Naive thymus-derived CD4-positive, alpha-beta T cell (primary cell): ENCODE measurements around the gene FSIP1. TPM values are rescaled to one million over a fixed set of nuclear protein-coding genes. Genes with fewer than 3 reads are reported as not detected.

Experiments used
- ATAC-seq: fragments of 150-1000 bp; cut with Tn5 transposase; 2 replicates; pipeline ENCODE4 v1.10.0; 2021; ENCODE audit warnings: mild to moderate bottlenecking, moderate library complexity
- CTCF ChIA-PET: fragments of 350-600 bp; sonication (Branson Sonifier 250); formaldehyde crosslinking; loops from one replicate; lab custom pipeline; 2021; ENCODE audit warnings: antibody characterized with exemption; lab: Charles Lee
- POLR2A ChIA-PET: fragments of 350-600 bp; sonication (Branson Sonifier 250); formaldehyde crosslinking; loops from one replicate; lab custom pipeline; 2021; ENCODE audit warnings: antibody characterized with exemption, inconsistent platforms; lab: Charles Lee
- DNase-seq, 9 donors: peaks; one replicate each; pipeline versions ENCODE4 v3.0.0 to v3.0.0-alpha.2; 2020 to 2022; ENCODE audit warnings: mixed read lengths in 1 of 9
- H3K27ac ChIP-seq: one replicate; pipeline ENCODE4 v1.7.0; 2013; ENCODE audit warnings: mild to moderate bottlenecking, low read depth, low read length, moderate library complexity
- H3K27me3 ChIP-seq, 2 donors: one replicate each; pipeline ENCODE4 v1.7.0; 2013; ENCODE audit warnings: low read length in 2 of 2, mild to moderate bottlenecking in 2 of 2, moderate library complexity in 2 of 2; ENCODE audit not compliant: control insufficient read depth in 2 of 2, insufficient read depth in 2 of 2
- H3K36me3 ChIP-seq, 3 experiments: 1 replicate in 2 of 3; 2 replicates in 1 of 3; pipeline ENCODE4 v1.7.0; 2013; ENCODE audit warnings: low read length in 3 of 3, mild to moderate bottlenecking in 3 of 3, moderate library complexity in 1 of 3; ENCODE audit not compliant: insufficient read depth in 3 of 3, control insufficient read depth in 2 of 3
- H3K4me1 ChIP-seq, 2 donors: one replicate each; pipeline ENCODE4 v1.7.0; 2013; ENCODE audit warnings: low read length in 2 of 2, mild to moderate bottlenecking in 2 of 2, moderate library complexity in 1 of 2; ENCODE audit not compliant: control insufficient read depth in 2 of 2, insufficient read depth in 2 of 2
- H3K4me3 ChIP-seq: 2 replicates; pipeline ENCODE4 v1.7.0; 2013; ENCODE audit warnings: mild to moderate bottlenecking, low read length
- H3K9me3 ChIP-seq, 3 experiments: 1 replicate in 2 of 3; 2 replicates in 1 of 3; pipeline ENCODE4 v1.7.0; 2013; ENCODE audit warnings: low read length in 3 of 3; ENCODE audit not compliant: control insufficient read depth in 2 of 3
- H3K27ac Mint-ChIP-seq, 9 donors: one replicate each; pipeline ENCODE4 v1.8.0; 2020 to 2022; ENCODE audit warnings: mixed read lengths in 9 of 9, mild to moderate bottlenecking in 8 of 9, moderate library complexity in 5 of 9, inconsistent platforms in 2 of 9
- H3K27me3 Mint-ChIP-seq, 5 donors: one replicate each; pipeline ENCODE4 v1.8.0; 2021 to 2022; ENCODE audit warnings: mixed read lengths in 5 of 5, mild to moderate bottlenecking in 1 of 5
- H3K36me3 Mint-ChIP-seq, 5 donors: one replicate each; pipeline ENCODE4 v1.8.0; 2020 to 2022; ENCODE audit warnings: mixed read lengths in 5 of 5, mild to moderate bottlenecking in 3 of 5, inconsistent platforms in 1 of 5
- H3K4me1 Mint-ChIP-seq, 7 donors: one replicate each; pipeline ENCODE4 v1.8.0; 2020 to 2022; ENCODE audit warnings: mixed read lengths in 7 of 7, mild to moderate bottlenecking in 3 of 7, inconsistent platforms in 1 of 7
- H3K4me3 Mint-ChIP-seq, 10 donors: one replicate each; pipeline ENCODE4 v1.8.0; 2020 to 2022; ENCODE audit warnings: mild to moderate bottlenecking in 10 of 10, mixed read lengths in 10 of 10, moderate library complexity in 6 of 10, inconsistent platforms in 2 of 10
- H3K9me3 Mint-ChIP-seq, 11 donors: one replicate each; pipeline ENCODE4 v1.8.0; 2020 to 2022; ENCODE audit warnings: mixed read lengths in 11 of 11, mild to moderate bottlenecking in 4 of 11, inconsistent platforms in 1 of 11, moderate library complexity in 1 of 11
- intact Hi-C, 2 donors: fragments of 100-400 bp; cut with micrococcal nuclease; formaldehyde crosslinking; loops; one replicate each; pipeline ENCODE4 v1.15.1; 2023
- polyA plus RNA-seq, 2 donors: library from polyadenylated mRNA; unstranded; fragments of 300-500 nt; fragmentation: Illumina TruSeq; gene quantifications; one replicate each; pipeline ENCODE4 v1.2.3, GENCODE V29; 2021
- total RNA-seq, 6 experiments: library from RNA in 5 of 6; stranded (reverse) in 5 of 6; gene quantifications; 1 replicate in 5 of 6; 2 replicates in 1 of 6; pipeline ENCODE4 v1.2.3 and lab custom pipeline; 2021 to 2026

The FSIP1 gene
- total and polyA plus RNA-seq, 7 experiments from 2014 or later, result 0.14 to 0.51 (median 0.26) TPM; not detected in 1

DNA sequence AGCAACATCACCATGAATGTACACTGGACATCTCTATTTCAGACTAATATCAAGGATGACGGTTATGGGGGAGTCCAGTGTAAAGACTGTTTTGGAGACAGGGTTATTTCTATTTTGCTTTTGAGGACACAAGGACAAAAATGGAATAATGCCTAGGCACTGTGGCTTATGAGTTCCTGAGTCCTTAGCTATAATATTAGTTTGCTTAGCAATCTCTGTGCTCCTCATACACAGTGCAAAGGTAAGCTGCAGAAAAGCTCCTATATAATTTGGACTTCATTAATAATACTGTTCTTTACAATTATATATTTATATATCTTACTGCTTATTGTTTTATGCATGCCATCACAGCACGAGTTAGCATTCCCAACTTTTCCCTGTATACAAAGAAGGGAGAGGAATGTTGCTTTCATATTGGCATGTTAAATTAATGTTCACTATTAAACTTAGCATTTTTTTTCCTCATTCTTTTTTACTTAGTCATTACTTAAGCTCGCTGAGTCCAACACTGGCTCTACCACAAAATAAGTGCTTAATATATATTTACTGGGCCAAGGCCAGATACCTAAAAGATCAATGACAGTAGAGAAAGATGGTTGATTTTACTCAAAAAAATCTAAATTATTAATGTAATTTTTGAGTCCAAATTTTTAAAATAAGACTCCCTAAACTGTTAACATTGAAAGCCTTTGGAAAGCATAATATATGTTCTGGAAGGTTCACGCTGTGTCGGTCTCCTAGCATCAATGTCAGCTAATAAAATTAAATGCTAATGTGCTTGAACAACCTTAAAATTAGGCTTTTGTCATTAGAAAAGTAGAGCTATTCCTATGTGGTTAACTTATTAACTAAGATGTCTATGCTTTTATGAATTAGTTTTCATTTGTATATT lies 187.9 kb downstream of the FSIP1 start:
- ATAC-seq (no peak), DNase-seq (no peak)
- no peaks in the 10 kb centered on the region for H3K4me1 ChIP-seq
- Mint-ChIP-seq H3K4me3 (no peak overlapping the region), H3K36me3 (peaks cover 0 to 2% (median 0%) of the 10 kb centered on the region in 5 donors), H3K9me3 (no peaks in the 10 kb centered on the region), H3K27me3 (peaks cover 0 to 30% (median 0%) of the 10 kb centered on the region in 5 donors), H3K27ac (no peak overlapping the region), H3K4me1 (peaks cover 0 to 7% (median 0%) of the 10 kb centered on the region in 7 donors)
- no peaks in the 10 kb centered on the region for H3K27me3 ChIP-seq
- POLR2A ChIA-PET, result interaction anchor here (0.6 kb wide), 1 partner anchor 249 kb away, joined by 3 read pairs; no protein-coding TSS in a partner anchor
- H3K27ac ChIP-seq, result no peak overlapping the region
- CTCF ChIA-PET, result no interaction called here
- H3K4me3 ChIP-seq, result no peak overlapping the region
- H3K9me3 ChIP-seq, result no peaks in the 10 kb centered on the region
- intact Hi-C loops, result loop anchor here in 1 of 2 donors (1.0 kb wide), 1 partner anchor 163 kb away; no protein-coding TSS in a partner anchor
- no peaks in the 10 kb centered on the region for H3K36me3 ChIP-seq

DNA sequence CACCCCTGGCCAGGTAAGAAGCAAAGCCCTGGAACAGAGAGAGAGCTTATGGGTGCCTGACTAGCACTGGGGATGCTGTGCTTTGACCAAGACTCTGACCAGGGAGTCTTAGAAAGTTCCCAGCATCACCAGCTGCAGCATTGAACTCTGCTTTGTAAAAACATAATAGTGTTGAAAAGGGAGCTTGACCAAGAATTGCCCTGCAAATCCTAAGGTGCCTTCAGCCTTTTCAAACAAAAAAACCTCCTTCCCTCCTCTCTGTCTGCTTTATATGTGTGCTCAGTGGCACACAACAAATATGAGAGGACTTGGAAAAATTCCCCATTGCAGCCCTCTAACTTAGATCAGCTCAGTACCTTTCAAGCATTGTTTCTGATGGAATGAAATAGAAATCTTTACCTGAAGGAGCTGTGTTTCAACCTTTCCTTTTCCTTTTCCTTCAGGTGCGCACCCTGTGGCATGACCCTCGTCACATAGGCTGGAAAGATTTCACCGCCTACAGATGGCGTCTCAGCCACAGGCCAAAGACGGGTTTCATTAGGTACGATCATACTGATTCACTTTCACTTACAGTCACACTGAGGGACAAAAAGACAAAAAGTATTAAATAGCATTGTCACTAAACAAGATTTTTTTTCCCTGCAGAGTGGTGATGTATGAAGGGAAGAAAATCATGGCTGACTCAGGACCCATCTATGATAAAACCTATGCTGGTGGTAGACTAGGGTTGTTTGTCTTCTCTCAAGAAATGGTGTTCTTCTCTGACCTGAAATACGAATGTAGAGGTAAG lies 188.8 kb downstream of the FSIP1 start:
- ATAC-seq, result no peak
- no peak overlapping the region for H3K27ac Mint-ChIP-seq
- no peaks in the 10 kb centered on the region for H3K4me1 ChIP-seq
- no peak overlapping the region for H3K27ac ChIP-seq
- no peaks in the 10 kb centered on the region for H3K9me3 Mint-ChIP-seq
- no peaks in the 10 kb centered on the region for H3K9me3 ChIP-seq
- H3K4me3 ChIP-seq, result no peak overlapping the region
- ChIA-PET POLR2A (no interaction called here), CTCF (no interaction called here)
- intact Hi-C loops, result loop anchor here in 1 of 2 donors (1.0 kb wide), 1 partner anchor 163 kb away; no protein-coding TSS in a partner anchor
- peaks cover 0 to 25% (median 0%) of the 10 kb centered on the region in 5 donors for H3K27me3 Mint-ChIP-seq
- no peak for DNase-seq
- peaks cover 0 to 7% (median 0%) of the 10 kb centered on the region in 7 donors for H3K4me1 Mint-ChIP-seq
- H3K36me3 ChIP-seq, result no peaks in the 10 kb centered on the region
- peak overlapping the region in 1 of 10 donors; percentile 47 for H3K4me3 Mint-ChIP-seq
- H3K36me3 Mint-ChIP-seq, result peaks cover 0 to 2% (median 0%) of the 10 kb centered on the region in 5 donors
- no peaks in the 10 kb centered on the region for H3K27me3 ChIP-seq

DNA sequence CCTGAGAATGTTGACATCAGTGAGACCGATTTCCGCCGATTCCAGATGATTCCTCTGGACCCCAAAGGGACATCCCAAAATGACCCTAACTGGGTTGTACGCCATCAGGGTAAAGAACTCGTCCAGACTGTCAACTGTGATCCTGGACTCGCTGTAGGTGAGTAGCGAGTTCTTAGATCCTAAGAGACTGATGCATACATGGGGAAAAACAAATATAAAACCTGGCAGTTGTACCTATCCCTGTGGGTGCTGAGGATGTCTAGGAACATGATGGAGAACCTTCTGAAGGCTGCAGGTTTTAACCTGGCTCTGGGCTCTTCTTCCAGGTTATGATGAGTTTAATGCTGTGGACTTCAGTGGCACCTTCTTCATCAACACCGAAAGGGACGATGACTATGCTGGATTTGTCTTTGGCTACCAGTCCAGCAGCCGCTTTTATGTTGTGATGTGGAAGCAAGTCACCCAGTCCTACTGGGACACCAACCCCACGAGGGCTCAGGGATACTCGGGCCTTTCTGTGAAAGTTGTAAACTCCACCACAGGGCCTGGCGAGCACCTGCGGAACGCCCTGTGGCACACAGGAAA lies 189.5 kb downstream of the FSIP1 start:
- Mint-ChIP-seq H3K4me1 (peaks cover 0 to 7% (median 0%) of the 10 kb centered on the region in 7 donors), H3K27ac (no peak overlapping the region), H3K4me3 (no peak overlapping the region), H3K9me3 (no peaks in the 10 kb centered on the region), H3K27me3 (peaks cover 0 to 25% (median 0%) of the 10 kb centered on the region in 5 donors), H3K36me3 (peaks cover 0 to 2% (median 0%) of the 10 kb centered on the region in 5 donors)
- POLR2A ChIA-PET, result no interaction called here
- CTCF ChIA-PET, result no interaction called here
- ATAC-seq (no peak), DNase-seq (no peak)
- no peak overlapping the region for H3K4me3 ChIP-seq
- no peaks in the 10 kb centered on the region for H3K27me3 ChIP-seq
- no peaks in the 10 kb centered on the region for H3K9me3 ChIP-seq
- no peaks in the 10 kb centered on the region for H3K4me1 ChIP-seq
- H3K27ac ChIP-seq, result no peak overlapping the region
- no peaks in the 10 kb centered on the region for H3K36me3 ChIP-seq
- intact Hi-C loops, result no loop called here

DNA sequence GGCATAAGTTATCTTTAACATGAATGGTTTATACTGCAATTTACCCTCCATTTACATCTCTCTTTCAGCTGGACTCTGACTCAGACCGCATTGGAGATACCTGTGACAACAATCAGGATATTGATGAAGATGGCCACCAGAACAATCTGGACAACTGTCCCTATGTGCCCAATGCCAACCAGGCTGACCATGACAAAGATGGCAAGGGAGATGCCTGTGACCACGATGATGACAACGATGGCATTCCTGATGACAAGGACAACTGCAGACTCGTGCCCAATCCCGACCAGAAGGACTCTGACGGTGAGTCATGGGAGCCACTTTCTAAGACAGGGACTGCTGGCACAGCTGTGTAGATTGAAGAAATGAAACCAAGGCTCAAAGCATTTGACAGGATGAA lies 190.1 kb downstream of the FSIP1 start:
- Mint-ChIP-seq H3K27me3 (peaks cover 0 to 19% (median 0%) of the 10 kb centered on the region in 5 donors), H3K9me3 (no peaks in the 10 kb centered on the region), H3K4me1 (peaks cover 0 to 8% (median 0%) of the 10 kb centered on the region in 7 donors), H3K36me3 (peaks cover 0 to 2% (median 0%) of the 10 kb centered on the region in 5 donors), H3K27ac (no peak overlapping the region), H3K4me3 (no peak overlapping the region)
- CTCF ChIA-PET, result no interaction called here
- no peak for DNase-seq
- POLR2A ChIA-PET, result no interaction called here
- H3K36me3 ChIP-seq, result no peaks in the 10 kb centered on the region
- intact Hi-C loops, result no loop called here
- no peak overlapping the region for H3K4me3 ChIP-seq
- no peaks in the 10 kb centered on the region for H3K9me3 ChIP-seq
- ATAC-seq, result no peak
- H3K27ac ChIP-seq, result no peak overlapping the region
- H3K4me1 ChIP-seq, result no peaks in the 10 kb centered on the region
- no peaks in the 10 kb centered on the region for H3K27me3 ChIP-seq

DNA sequence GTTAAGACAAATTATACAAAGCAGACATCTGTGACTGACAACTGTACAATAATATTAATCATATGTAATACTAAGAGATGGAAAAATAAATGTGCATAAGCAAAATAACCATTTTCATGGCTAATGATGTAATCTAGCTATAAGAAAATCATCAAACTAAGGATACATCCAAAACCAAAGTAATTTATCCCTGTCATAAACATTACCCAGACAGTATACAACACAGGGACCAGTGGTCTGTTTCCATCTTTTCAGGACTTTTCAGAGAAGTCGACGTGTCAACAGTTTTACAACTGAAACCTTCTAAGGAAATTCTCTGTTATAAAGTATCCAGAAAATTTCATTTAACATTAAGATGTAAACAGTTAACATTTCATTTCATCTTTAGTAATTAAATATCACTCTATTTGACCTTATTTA lies 190.7 kb downstream of the FSIP1 start:
- H3K9me3 Mint-ChIP-seq, result no peaks in the 10 kb centered on the region
- intact Hi-C loops, result no loop called here
- POLR2A ChIA-PET, result no interaction called here

DNA sequence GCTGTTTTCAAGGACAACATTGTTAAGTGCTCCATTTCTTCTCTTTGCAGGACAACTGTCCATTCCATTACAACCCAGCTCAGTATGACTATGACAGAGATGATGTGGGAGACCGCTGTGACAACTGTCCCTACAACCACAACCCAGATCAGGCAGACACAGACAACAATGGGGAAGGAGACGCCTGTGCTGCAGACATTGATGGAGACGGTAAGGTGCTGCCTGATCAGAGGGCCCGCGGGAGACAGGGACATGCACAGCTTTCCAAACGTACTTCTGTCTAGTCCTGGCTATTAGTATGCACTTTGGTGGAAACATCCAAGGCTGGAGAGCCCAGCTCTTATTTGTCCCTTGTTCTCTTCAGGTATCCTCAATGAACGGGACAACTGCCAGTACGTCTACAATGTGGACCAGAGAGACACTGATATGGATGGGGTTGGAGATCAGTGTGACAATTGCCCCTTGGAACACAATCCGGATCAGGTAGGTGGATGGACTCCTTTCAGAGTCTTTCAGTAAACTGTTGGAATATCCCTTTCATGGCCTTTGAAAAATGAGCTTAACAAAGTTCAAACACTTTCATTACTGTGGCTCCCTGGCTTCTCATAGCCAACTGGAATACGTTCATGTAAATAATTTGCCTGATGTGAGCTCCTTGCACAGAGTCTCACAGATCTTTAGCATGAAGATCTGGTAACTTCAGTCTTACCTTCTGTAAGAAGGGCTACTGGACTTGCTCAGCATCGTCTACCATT lies 191.3 kb downstream of the FSIP1 start:
- H3K27ac ChIP-seq, result no peak overlapping the region
- ChIA-PET POLR2A (no interaction called here), CTCF (no interaction called here)
- no peak for DNase-seq
- ATAC-seq, result no peak
- Mint-ChIP-seq H3K4me3 (no peak overlapping the region), H3K4me1 (peaks cover 0 to 8% (median 0%) of the 10 kb centered on the region in 7 donors), H3K27ac (no peak overlapping the region), H3K9me3 (no peaks in the 10 kb centered on the region), H3K36me3 (peaks cover 0 to 2% (median 0%) of the 10 kb centered on the region in 5 donors), H3K27me3 (peaks cover 0 to 15% (median 0%) of the 10 kb centered on the region in 5 donors)
- H3K9me3 ChIP-seq, result no peaks in the 10 kb centered on the region
- H3K4me1 ChIP-seq, result no peaks in the 10 kb centered on the region
- no peak overlapping the region for H3K4me3 ChIP-seq
- intact Hi-C loops, result no loop called here
- no peaks in the 10 kb centered on the region for H3K36me3 ChIP-seq
- no peaks in the 10 kb centered on the region for H3K27me3 ChIP-seq

More for the DNA sequence above, 190.7 kb downstream of the FSIP1 start:
- Mint-ChIP-seq H3K4me3 (no peak overlapping the region), H3K4me1 (peaks cover 0 to 8% (median 0%) of the 10 kb centered on the region in 7 donors), H3K36me3 (peaks cover 0 to 2% (median 0%) of the 10 kb centered on the region in 5 donors), H3K27ac (no peak overlapping the region), H3K27me3 (peaks cover 0 to 19% (median 0%) of the 10 kb centered on the region in 5 donors)
- Histone ChIP-seq H3K4me1 (no peaks in the 10 kb centered on the region), H3K27me3 (no peaks in the 10 kb centered on the region), H3K36me3 (no peaks in the 10 kb centered on the region), H3K27ac (no peak overlapping the region), H3K4me3 (no peak overlapping the region), H3K9me3 (no peaks in the 10 kb centered on the region)
- DNase-seq (no peak), ATAC-seq (no peak)
- CTCF ChIA-PET, result no interaction called here
